G401.6 (cell line): ENCODE measurements around the gene ILDR1.

Experiments used
- FAIRE-seq: peaks from 2 replicates; lab custom pipeline; 2012; peaks lifted over from hg19 to GRCh38; lab: Jason Lieb, UNC

The ILDR1 gene

DNA sequence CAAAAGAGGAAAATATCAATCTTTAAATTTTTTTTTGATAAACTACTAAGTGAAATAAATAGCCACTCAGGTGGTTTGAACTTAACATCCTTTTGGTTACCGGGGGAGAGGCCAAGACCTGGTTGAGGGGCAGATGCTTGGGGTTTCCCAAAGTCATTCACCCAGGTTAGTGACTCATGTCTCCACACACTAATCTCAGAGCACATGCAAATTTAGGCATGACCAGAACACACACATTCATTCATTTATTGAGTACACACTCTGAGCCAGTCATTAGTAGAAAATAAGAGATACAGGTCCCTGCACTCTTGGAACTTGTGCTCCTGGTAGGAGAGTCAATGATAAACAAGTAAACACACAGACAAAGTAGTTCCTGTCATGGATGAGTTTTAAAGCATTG lies 7.3 kb downstream of the ILDR1 start:
- FAIRE-seq, result no peak

DNA sequence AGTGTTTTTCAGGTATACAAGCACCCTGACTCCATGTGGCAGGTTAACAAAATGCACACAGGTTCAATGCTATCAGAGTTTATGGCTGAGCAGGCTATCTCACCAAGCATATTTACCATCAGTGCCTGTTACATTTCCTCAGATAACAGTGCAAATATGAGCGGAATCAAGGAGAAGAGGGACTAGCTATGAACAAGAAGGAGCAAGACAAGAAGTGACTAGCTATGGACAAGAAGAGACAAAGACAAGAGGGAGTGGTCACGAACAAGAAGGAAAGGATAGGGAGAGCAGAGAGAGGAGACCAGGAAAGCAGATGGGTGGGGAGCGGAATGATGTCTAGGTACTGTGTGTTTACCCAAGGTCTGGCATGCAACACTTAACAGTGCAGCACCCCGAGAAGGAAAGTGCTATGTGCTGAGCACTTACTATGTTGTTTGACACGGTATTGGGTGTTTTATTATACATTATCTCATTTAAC lies 8.6 kb downstream of the ILDR1 start:
- FAIRE-seq, result no peak

DNA sequence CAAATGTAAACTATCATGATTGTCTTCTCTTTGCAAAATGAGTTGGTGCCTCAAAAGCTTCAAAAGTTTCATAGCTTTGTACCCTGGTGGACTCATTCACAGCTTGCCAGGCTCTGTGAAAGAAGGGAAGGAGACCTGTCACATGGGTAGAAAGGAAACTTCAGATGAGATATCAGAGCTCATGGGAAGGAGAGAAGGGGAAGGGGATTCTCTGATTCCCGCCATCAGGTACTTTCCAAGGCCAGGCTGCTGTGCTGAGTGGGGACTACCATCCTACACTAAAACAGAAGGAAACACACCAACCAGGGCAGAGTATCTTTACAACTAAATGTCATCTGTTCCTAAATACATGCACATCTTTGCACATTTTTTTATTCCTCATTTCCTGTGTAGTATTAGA lies 9.2 kb downstream of the ILDR1 start:
- no peak for FAIRE-seq

GRCh38 chr3:122011396-122011795 lies 10.7 kb downstream of the ILDR1 start:
- no peak for FAIRE-seq

GRCh38 chr3:122010506-122010905 lies 11.5 kb downstream of the ILDR1 start:
- FAIRE-seq, result no peak

DNA sequence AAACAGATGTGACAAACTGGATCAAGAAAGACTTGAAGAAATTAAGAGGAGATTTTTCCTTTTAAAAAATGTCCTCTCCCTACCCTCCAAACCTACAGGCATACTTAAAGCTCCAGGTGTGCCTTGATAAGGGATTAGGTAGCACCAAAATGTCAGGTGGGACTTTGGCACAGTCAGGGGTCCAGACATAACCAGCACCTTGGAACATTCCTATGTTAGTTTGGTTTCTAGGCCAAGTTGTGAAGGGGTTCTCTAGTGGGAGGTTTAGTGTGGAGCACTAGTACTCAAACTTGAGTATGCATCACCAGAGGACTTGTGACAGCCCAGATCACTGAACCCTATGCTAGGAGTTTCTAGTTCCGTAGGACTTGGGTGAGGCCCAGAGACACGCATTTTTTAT lies 13.9 kb downstream of the ILDR1 start:
- no peak for FAIRE-seq

DNA sequence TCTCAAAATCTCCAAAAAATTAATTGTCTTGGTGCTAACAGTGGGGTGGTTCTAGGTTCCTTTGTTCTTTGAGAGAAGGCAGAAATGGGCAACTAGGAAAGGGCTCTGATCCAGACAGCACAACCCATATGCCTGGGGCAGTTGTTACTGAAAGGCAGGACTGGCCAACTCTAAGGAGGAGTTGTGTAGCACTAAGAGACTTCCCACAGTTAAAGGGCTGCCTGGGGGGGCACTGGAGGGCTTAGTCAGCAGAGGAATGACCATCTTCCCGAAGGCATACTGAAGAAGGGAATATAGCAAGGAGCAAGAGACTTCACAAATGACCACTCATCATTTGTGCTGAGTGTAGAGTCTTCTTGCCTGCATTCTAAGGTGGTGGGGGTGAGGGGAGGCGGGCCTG lies 15.8 kb downstream of the ILDR1 start:
- no peak for FAIRE-seq

DNA sequence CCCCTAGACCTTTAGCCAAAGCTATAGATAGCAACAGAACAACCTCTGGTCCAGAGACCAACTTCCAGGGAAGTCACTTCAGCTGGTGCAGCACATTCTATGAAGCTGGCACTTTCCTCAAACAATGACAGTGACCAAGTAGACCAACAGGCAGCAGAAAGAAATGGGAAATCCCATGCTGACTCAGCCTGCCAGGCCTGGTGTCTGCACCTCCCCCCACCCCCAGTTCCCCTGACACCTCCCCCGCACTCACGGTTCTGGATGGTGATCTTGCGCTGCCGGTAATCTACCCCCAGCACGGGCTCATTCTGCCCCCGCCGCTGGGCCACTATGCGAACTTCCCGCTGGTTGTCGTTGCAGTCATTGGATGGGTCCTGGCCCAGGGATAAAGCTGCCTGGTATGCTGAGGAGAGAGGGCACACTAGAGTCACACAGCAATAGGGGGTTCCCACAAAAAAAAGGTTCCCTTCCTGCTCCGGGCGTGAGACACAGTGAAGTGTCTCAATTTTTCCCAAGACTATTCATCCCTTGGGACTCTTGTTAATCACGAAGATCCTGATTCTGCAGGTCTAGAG lies 17.0 kb downstream of the ILDR1 start:
- no peak for FAIRE-seq

GRCh38 chr3:122004107-122004506 lies 17.9 kb downstream of the ILDR1 start:
- FAIRE-seq, result no peak

GRCh38 chr3:122003606-122004005 lies 18.4 kb downstream of the ILDR1 start:
- FAIRE-seq, result no peak

DNA sequence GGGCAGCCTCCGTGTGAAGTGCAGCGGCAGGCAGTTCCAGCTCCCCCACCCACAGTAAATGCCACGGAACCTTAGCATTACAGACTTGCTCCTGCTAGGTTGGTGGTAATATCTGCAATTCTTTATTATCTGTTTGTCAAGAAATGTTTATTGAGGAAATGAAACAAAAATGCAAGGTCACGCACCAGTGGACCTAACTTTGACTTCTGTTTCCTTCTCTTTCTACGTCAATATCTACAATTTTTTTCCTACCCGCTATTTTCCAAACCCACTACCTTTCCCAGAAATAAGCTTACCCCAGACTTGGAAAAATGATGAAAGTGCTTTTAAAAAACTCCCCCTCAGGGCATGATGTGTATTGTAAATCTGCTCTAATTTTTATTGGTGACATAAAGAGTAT lies 18.9 kb downstream of the ILDR1 start:
- FAIRE-seq, result no peak

DNA sequence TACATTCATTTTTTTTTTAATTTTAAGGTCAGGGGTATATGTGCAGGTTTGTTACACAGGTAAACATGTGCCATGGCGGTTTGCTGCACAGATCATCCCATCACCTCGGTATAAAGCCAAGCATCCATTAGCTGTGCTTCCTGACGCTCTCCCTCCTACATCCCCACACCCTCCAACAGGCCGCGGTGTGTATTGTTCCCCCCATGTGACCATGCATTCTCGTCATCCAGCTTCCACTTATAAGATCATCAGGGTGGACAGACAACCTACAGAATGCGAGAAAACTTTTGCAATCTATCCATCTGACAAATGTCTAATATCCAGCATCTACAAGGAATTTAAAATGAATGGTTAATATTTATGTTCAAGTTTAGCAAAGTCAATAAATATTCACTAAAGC lies 19.4 kb downstream of the ILDR1 start:
- FAIRE-seq, result no peak

DNA sequence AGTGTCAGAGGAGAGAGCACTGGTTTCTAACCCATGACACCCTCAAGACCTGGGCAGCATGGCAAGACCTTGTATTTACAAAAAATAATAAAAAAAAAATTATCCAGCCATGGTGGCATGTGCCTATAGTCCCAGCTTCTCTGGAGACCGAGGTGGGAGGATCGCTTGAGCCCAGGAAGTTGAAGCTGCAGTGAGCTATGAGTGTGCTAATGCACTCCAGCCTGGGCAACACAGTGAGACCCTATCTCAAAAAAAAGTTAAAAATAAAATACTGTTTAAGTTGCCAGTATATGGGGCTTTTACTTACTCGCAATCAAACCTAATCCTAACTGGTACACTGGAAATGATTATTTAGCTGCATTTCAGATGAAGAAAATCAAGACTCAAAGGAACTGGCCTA lies 20.2 kb downstream of the ILDR1 start:
- FAIRE-seq, result no peak

GRCh38 chr3:122000936-122001605 lies 21.0 kb downstream of the ILDR1 start:
- FAIRE-seq, result no peak

- FAIRE-seq, result no peak
Observed at GRCh38 chr3:121999931-122000330, 22.1 kb downstream of the ILDR1 start.

GRCh38 chr3:121998611-121999473 lies 23.2 kb downstream of the ILDR1 start:
- FAIRE-seq, result no peak

- no peak for FAIRE-seq
Observed at GRCh38 chr3:121998030-121998580, 23.9 kb downstream of the ILDR1 start.

DNA sequence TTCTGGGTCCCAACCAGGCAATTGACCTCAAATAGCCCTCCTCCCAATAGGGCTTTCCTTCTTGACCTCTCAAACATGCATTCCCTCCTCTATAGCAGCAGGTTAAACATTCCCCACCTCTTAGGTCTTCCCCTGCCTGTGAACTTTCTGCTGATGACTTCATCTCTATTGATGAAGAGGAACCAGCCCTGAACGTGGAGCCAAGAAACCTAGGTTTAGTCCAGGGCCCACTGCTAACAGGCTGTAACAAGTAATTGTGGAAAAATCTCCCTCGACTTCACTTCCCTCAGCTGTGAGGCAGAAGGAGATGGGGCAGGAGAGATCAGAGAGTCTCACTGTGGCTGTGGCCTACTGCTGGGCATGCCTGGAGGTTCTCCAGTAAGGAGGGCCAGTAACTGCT lies 24.7 kb downstream of the ILDR1 start:
- FAIRE-seq, result no peak

DNA sequence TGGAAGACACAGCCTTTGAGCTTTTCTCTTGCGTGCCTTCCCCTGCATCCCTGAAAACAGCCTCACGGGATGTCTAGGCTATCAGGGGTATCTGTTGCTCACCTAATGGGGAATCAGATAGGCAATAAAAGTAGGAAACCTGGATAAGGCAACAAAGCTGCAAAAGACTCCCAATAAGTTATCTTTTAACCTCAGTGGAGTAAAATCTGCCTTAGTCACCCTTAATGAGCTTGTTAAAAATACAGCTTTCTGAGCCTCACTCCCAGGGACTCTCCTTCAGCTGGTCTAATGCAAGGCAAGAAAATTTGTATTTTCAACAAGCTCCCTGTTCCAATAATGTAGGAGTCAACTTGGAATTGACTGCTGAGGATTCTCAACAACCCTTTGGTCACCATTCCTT lies 25.6 kb downstream of the ILDR1 start:
- FAIRE-seq, result no peak

- no peak for FAIRE-seq
Observed at GRCh38 chr3:121995161-121996137, 26.6 kb downstream of the ILDR1 start.

DNA sequence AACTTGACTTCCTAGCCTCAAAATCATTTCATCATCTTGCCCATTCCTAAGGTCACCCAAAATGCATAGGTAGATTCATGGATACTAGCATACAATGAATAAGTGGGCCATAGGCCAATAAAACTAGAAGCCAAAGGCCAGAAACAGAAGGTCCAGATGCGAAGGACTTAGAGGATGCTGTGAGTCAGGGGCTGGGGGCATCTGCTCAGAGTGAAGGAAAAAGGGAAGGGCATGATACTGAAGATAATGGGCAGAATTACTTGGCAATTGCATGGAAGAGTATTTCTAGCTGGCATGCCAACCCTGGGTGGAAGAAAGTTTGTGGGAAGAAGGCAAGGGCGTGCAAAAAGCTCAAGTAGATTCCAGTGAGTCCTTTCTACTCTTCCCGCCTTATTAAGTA lies 27.5 kb downstream of the ILDR1 start:
- FAIRE-seq, result no peak
